TTC549 (cell line): ENCODE data around the gene AP1M1.
"Not testable (repeated sequence)": the region's sequence is repeated elsewhere in the genome, so short reads cannot be mapped to it uniquely, and the experiment has no call there.

ENCODE experiments used
- FAIRE-seq: peaks from 2 replicates; lab custom pipeline; 2012; peaks lifted over from hg19 to GRCh38; lab: Jason Lieb, UNC

The AP1M1 gene

DNA sequence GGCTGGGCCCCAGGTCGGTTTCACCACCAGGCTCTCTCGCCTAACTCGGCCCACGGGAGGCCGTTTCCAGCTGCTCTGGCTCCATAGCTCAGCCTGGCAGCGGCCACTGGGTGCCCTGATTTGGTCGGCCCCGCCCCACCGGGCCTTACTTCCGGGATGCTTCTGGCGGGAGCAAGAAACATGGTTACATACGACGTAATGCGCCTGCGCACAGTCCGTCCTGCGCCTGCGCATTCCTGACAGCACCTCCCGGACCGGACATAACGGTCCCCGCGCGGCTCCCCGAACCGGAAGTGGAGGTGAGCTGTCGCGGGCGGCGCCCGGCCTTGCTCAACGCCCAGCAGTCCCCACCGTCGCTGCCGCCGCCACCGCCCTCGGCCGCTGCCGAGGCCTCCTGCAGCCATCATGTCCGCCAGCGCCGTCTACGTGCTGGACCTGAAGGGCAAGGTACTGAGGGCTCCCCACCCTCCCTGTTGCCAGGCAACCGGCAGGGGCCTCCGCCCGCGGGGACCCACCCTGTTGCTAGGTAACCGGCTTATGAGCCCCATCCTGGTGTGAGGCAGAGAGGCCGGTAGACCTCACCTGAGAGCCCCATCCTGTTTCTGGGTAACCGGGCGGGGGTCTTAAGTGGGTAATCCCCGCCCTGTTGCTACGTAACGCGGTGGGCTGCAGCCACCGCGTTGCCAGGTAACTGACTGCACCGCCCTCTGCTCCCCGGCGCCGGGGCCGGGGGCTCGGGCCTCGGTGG is at the start of gene AP1M1:
AP1M1 (plus strand) TSS at position 290 of the 748 bp plus-strand sequence; CDS start at position 406, 116 bp downstream.
- no peak for FAIRE-seq

DNA sequence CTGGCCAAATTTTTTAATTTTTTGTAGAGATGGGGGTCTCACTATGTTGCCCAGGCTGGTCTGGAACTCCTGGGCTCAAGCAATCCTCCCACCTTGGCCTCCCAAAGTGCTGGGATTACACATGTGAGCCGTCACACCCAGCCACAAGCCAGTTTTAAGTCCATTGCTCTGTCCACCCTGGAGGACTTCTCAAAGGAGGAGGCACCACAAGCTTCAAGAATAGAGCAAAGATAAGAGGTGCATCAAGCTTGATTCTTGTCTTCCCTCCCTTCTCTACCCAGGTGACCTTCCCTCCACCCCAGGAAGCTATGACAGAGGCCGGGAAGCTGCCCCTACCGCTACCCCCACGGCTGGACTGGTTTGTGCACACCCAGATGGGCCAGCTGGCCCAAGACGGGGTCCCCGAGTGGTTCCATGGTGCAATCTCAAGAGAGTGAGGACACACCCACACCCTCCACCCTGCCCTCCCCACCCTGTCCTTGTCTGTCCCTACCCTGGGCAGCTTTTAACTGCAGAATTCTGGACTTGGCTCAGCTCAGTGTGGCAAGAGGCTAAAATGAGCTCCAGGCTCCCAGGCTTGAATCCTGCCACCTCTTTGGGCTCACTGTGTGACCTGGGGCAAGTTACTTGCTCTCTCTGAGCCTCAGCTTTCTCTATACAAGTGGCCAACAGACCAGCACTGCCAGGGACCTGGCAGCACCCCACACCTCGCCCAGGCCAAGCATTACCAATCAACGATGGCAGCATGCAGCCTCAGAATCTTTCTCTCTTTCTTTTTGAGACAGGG is 49.1 kb upstream of the AP1M1 start:
- no peak for FAIRE-seq

DNA sequence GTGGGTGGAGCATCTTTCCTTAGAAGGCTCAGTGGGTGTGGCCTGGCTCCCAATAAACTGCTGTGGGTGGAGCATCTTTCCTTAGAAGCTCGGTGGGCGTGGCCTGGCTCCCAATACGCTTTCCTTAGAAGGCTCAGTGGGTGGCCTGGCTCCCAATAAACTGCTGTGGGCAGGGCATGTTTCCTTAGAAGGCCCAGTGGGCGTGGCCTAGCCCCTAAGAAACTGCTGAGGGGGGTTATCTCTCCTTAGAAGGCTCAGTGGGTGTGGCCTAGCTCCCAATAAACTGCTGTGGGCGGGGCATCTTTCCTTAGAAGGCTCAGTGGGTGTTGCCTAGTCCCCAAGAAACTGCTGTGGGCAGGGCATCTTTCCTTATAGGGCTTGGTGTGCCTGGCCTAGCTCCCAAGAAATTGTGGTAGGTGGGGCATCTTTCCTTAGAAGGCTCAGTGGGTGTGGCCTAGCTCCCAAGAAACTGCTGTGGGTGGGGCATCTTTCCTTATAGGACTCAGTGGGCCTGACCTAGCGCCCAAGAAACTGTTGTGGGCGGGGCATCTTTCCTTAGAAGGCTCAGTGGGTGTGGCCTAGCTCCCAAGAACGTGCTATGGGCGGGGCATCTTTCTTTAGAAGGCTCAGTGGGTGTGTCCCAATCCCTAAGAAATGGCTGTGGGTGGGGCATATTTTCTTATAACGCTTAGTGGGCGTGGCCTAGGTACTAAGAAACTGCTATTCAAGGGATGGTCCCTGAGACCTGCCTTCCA is 44.0 kb upstream of the AP1M1 start:
- no peak for FAIRE-seq

DNA sequence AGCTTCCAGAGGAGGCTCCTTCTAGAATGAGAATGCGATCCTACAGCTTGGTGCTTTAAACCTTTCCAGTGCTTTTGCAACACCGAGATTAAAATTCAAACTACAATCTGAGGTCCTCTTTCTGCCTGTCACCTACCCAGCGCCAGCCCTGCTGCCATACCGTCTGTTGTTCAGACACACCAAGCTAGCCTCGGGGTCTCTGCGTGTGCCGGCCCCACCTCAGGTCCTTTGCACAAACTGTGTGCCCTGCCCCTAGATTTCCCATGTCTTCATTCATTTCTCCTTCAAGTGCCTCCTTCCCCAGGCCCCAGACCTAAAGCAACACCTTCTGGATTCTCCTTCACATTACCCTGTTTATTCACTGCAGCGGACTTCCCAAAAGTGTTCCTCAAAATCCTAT is 43.2 kb upstream of the AP1M1 start:
- FAIRE-seq = no peak

DNA sequence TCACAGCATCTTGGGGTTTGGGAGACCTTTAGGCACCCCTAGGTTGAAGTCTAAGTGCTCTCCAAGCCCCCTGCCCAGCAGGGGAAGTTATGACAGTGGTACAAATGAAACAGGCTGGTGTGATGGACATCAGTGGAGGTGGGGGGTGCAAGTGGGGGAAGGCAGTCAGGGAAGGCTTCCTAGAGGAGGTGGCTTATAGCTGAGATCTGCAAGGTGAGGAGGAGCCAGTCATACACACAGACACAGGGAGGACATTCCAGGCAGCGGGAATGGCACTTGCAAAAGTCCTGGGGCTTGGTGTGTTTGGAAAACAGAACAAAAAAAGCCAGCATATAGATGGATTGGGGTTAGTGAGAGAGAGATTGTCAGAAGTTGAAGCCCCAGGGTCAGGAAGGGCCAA is 42.6 kb upstream of the AP1M1 start:
- FAIRE-seq = no peak

DNA sequence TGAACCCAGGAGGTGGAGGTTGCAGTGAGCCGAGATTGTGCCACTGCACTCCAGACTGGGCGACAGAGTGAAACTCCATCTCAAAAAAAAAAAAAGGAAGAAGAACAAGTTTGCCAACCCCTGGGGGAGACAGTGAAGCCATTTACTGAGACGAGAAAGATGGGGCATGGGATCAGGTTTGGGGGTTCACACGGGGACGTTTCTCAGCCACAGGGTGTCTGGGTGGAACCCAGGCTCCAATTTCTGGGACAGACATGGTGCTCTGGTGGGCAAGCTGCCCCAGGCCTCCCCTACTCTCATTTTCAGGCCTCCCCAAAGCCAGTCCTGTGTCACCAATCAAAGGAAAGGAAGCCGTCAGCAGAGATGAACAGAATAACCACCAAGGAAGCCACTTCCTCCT is 40.8 kb upstream of the AP1M1 start:
- no peak for FAIRE-seq

DNA sequence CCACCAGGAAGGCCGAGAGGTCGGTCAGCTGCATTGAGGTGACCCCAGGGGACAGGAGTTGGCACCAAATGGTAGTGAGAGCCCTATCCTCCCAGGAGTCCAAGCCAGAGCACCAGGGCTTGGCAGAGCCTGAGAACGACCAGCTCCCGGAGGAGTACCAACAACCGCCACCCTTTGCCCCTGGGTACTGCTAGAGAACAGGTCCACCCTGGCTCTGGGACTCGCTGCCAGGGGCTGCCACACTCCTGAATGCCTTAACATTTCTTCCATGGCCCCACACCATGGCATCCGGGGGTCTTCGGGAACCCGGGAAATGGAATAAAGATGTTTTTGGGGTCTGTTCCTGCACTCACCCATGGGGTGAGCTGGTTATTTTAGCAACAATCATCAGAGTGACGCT is 40.1 kb upstream of the AP1M1 start:
- no peak for FAIRE-seq

DNA sequence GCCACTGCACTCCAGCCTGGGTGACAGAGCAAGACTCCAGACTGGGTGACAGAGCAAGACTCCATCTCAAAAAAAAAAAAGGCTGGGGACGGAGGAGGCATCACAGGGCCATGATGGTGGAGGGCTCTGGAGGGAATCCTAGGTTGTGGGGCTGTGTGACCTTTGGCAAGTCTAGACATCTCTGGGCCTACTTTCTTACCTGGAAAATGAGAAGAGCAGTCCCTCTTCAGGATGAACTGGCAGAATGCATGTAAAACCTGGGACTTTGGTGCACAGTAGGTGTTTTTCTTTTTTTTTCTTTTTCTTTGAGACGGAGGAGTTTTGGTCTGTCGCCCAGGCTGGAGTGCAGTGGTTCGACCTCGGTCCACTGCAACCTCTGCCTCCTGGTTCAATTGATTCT is 38.1 kb upstream of the AP1M1 start:
- no peak for FAIRE-seq

DNA sequence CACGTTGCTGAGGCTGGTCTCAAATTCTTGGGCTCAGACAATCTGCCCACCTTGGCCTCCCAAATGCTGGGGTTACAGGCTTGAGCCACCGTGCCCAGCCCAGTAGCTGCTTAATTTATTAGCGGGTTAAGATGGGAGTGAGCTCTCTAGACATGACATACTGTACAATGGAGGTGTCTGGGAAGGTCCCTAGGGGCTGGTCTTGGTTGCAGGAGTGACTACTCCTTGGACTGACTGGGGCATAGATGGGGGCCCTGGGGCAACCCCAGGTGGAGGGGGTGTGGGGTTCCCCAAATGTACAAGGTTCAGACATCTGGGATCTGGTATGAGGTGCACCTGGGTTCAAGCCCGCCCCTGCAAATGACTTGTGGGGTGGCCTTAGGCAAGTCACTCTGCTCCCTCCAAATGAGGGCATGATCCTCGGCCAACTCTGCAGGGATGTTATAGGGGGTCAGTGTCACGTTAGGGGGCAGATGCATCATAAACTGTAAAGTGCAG is 37.2 kb upstream of the AP1M1 start:
- no peak for FAIRE-seq

DNA sequence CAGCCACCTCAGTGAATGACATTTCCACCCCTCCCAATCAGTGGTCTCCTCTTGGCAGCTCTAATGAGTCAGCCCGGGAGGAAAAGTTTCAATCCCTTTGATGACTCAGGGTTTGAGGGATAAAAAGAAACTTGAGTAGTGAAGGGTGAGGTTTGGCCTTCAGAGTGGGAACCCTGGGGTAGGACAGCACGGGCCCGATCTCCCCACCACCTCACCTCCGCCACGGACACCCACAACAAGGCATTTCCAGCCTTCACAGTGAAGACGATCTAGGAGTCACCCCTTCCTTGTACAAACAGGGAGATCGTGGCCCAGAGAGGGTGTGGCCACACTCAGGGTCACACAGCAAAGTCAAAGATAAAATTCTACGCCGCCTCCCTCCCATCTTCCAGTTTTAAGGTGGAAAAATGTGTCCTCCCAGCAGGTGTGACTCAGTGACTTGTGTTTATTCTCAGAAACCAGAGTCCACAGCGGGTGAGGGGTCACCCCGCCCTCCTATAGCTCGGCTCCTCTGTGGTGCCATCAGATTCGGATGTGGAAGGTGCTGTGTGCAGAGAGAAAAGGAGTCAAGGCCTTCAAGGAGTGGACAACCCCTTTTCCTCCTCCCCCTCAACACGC is 36.7 kb upstream of the AP1M1 start:
- FAIRE-seq = no peak

DNA sequence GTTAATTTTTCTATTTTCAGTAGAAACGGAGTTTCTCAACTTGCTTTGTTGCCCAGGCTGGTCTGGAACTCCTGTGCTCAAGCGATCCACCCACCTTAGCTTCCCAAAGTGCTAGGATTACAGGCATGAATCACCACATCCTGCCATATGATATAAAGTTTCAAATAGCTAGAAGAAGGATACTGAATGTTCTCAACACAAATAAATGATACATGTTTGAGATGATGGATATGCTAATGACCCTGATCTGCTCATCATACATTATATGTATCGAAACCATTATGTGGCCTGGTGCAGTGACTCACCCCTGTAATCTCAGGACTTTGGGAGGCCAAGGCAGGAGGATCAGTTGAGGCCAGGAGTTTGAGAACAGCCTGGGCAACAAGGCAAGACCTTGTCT is 35.9 kb upstream of the AP1M1 start:
- FAIRE-seq = no peak

DNA sequence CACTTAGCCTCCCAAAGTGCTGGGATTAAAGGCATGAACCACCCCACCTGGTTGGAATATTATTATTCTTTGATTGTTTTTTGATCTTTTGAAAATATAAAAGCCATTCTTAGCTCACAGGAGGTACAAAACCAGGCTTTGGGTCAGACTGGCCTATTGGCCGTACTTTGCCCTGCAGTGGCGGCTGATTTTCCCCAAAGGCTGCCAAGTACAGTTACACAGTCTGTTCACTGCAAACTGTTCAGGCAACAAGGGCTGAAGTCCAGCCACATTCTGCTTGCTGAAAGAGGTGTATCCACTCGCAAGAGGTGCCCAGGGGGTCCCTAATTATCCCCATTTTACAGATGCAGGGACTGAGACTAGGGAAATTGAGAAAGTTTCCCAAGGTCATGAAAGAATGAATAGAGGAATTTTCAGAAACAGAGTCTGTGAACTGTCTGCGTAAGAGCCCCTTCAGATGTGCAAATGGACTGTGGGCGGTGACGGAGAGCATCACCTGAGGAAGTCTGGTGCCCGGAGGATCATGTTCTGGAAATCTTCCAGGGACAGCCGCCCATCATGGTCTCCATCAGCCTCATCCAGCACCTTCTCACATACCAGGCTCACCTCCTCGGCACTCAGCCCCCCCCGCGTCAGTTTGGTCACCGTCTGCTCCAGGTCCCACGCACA is 33.4 kb upstream of the AP1M1 start:
- FAIRE-seq = no peak

DNA sequence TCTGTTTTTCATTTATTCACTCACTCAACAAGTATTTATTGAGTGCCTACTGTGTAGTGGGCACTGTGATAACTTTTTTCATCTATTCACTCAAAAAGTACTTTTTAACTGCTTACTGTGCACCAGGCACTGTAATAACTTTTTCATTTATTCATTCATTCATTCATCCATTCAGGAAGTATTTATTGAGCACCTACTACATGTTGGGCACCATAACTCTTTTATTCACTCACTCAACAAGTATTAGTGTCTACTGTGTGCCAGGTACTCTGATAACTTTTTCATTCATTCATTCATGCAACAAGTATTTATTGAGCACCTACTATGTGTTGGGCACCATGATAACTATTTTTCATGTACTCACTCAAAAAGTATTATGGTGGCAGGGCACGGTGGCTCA is 31.3 kb upstream of the AP1M1 start:
- no peak for FAIRE-seq

DNA sequence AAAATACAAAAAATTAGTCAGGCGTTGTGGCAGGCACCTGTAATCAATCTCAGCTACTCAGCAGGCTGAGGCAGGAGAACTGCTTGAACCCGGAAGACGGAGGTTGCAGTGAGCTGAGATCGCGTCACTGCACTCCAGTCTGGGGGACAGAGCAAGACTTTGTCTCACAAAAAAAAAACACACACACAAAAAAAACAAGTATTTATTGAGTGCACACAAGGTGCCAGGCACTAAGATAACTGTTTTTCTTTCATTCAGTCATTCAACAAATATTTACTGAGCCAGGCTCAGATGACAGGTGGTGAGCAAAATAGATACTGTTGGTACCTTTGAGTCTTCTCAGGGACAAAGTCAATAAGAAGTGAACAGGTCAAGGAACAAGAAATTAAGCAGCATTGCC is 30.7 kb upstream of the AP1M1 start:
- FAIRE-seq = no peak

DNA sequence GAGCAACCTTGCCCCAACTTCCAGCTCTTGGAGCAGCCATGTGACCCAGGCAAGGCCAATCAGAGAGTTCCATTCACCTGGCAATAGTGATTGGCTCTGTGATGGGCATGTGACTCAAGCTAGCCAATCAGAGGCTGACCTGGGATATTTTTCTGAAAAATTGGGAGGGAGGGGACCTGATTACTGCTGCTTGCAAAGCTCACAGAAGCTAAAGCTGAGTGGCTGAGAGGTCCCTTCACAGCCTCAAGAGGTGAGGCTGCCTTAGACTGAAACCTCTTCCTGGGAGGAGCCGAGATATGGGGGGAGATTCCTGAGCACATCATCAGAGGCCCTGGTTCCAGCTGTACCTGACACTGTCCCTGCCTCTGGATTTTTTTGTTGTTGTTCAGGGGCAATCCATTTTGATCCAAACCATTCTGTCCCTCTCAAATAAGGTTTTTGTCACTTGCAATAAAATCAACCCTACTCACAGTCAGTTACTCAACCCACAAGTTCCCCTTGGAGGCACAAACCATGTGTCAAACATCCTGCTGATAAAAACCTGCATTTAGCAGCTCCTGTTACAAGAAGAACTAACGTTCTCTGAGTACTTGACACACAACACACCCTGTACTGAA is 29.1 kb upstream of the AP1M1 start:
- FAIRE-seq = no peak

DNA sequence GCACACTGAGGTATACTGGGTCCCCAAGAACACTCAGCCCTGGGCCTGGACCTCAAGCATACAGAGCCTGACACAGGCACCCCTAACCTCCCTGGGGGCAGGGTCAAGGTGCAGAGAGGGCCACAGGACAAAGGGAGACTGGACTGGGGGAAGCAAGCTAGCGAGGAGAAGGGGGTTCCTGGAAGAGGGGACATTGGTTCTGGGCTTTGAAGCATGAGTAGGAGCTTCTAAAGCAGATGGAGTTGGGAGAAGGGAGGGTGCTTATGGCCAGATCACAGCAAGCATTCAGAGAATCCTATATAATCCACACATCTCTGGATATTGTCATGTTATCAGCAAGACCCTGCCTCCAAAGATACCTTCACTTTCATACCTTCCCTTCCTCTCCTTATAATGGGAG is 27.6 kb upstream of the AP1M1 start:
- no peak for FAIRE-seq

DNA sequence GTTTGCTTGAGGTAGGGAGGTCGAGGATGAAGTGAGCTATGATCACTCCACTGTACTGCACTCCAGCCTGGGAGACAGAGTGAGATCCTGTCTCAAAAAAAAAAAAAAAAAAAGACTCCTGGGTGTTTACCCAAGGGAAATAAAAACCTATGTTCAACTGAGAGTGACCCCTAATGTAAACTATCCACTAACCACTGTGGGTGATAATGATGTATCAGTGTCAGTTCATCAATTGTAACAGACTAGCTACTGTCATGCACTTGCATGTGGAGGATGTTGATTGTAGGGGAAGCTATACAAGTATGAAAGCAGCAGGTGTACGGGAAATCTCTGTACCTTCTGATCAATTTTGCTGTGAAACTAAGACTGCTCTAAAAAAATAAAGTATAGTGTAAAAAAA is 21.8 kb upstream of the AP1M1 start:
- no peak for FAIRE-seq

DNA sequence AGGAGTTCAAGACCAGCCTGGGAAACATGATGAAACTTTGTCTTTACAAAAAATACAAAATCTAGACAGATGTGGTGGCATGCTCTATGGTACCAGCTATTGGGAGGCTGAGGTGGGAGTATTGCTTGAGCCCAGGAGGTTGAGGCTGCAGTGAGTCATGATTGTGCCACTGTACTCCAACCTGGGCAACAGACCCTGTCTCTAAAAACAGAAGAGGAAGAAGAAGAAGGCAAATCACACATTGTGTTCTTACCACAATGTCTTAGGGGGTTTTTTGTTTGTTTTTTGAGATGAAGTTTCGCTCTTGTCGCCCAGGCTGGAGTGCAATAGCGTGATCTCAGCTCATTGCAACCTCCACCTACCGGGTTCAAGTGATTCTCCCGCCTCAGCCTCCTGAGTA is 18.8 kb upstream of the AP1M1 start:
- not testable (repeated sequence) for FAIRE-seq

DNA sequence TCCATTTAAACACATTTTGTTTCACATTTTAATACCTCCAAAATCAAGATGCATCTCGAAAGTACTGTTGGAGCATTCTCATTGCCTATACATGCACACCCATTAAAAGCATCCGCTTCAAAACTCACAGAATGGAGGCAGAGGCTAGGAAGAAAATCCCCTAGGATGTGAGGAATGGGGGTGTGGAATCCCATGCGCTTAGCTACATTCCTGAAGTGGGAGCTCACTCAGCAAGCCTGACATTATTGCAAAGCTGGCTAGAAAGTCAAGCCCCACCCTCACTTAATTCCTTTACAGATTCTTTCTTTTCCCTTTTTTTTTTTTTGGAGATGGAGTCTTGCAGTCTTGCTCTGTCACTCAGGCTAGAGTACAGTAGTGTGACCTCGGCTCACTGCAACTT is 17.1 kb upstream of the AP1M1 start:
- no peak for FAIRE-seq

DNA sequence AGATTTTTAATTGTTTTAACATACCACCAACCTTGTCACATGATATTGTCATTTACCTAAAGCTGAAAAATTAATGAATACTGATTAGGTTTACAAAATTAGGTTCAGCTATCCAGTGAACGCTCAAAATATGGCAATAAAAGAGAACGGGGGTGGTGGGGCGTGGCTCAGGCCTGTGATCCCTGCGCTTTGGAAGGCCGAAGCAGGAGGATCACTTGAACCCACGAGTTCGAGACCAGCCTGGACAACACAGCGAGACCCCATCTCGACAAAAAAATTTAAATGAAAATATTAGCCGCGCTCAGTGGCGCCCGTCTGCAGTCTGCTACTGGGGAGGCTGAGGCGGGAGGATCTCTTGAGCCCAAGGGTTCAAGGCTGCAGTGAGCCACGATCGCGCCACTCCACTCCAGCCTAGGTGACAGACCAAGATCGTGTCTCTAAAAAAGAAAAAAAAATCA is 13.0 kb upstream of the AP1M1 start:
- no peak for FAIRE-seq

DNA sequence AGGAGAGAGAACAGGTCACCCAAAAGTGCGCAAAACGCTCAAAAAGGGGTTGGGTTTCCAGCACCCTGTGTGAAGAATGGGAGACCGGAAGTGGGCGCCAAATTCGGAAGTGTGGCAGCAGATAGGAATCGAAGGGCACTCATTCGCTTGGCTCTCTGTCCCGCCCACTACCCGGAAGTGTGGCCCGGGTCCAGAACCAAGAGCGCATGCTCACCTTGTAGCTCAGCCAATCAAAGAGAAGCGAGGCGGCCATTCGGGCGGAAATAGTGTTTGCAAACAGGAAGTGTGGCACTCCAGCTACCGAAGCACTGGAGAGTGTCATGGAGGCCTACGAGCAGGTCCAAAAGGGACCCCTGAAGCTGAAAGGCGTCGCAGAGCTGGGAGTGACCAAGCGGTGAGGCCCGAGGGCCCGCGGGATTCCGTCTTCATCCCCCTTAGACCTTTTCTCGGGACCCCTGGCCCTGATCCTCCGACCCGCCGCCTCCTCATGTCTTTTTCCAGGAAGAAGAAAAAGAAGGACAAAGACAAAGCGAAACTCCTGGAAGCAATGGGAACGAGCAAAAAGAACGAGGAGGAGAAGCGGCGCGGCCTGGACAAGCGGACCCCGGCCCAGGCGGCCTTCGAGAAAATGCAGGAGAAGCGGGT is 12.5 kb upstream of the AP1M1 start, which contains the start of gene FAM32A:
FAM32A (plus strand) TSS at position 288 of the 645 bp plus-strand sequence; CDS start at position 321, 33 bp downstream.
- peak; percentile 89 for FAIRE-seq
